ENCODE data around the gene DACH1.
A peak's percentile ranks its signal among the peaks of the same experiment; 100 is the strongest.

Gene DACH1

GRCh38 chr13:71540098-71540497, 326.9 kb downstream of the DACH1 start:
- no peak for DNase-seq

DNA sequence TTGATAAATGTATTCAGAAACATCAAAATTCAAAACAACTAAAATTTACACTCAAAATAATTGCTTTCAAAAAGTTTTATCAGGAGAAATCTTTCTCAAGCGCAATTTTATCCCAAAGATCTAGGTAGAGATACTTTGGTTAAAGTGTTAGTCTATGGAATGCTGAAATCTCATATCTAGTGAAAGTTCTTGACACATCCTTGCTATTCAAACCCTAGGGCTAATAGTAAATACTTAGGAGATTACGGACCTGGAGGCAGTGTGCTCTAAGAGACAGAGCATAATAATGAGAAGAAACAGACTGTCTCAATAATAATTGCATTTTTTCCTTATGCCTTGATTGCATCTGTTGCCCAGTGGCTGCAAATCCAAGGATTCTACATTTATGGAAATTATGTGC, 330.8 kb downstream of the DACH1 start:
- DNase-seq: no peak

DNA sequence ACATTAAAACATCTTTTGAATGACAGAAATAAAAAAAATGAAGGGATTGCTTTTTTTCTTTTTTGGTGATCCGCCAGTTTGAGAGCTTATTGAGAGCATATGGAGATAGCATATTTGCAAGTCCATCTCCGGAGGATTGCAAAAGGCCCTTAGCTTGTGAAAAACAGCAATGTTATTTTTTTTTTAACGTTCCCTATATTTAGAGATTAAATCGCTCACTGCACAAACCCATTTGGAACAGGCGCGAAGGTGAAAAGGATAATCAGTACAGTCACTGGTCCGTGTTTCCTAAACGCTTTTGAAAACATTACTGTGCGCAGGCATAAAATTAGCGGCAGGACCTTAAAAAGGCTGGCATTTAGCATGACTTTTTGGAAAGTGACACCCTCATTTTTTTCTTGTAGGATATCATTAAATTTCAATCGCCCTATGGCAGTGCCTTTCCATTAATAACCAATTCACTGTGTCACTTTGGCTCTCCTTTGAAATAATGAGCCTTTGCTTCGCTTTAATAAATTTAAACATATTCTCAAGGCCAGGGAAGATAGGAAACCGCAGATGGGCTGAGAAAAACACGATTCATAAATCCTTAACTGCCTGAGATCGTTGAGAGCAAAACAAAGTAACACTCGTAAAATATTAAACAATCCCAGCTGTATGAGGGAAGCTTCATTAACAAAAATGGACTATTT, 342.2 kb downstream of the DACH1 start:
- DNase-seq: no peak

GRCh38 chr13:71524245-71524612, 342.8 kb downstream of the DACH1 start:
- no peak for DNase-seq

- DNase-seq: no peak
These were observed 344.0 kb downstream of the DACH1 start for GRCh38 chr13:71522941-71523526.

DNA sequence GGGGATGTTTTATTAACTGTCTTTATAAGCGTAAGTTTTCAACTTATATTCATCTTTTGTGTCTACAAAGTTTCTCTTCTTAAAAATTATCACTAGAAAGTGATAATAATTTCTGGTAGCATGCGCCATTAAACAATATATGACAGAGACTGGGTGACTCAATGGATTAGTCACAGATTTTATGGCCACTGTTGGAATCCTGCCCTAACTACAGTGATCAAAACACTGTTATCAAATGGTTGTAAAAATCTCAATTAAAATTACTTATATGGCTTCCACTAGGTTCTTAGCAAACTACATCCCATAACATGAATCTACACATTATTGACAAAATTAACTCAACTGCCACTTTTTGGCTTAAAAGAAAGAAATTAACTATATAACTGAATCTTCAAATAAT, 350.0 kb downstream of the DACH1 start:
- DNase-seq: no peak

DNA sequence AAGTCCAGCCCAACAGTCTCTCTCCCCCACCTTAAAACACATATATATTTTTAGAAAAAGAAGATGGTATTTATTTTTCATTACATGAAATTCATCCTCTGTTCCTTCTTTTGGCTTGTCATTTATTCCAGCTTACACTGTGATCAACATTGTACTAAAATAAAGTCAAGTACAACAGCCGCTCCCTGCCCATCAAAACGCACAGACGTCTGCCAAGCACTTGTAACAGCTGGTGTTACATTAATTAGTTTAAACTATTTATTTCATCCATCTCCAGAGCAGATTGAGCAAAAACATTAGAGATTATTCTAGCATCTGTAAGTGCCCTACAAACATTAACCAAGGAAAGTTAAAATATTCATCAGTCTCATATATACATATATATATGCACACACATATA, 350.5 kb downstream of the DACH1 start:
- DNase-seq: no peak

DNA sequence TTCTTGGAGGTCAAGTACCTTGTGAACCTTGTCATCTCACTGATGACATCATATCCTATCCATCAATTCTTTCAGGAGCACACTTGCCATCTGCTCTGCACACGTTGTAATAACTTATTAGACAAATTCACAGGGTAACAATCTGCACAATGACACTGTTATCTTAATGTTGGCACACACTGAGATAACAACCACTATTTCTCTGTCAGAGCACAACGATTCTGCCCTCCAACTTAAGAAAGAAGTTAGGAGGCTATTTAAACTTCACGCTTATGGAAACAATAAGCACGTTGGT, 351.3 kb downstream of the DACH1 start:
- no peak for DNase-seq

- DNase-seq: no peak
These were observed 351.9 kb downstream of the DACH1 start for GRCh38 chr13:71514900-71515743.

DNA sequence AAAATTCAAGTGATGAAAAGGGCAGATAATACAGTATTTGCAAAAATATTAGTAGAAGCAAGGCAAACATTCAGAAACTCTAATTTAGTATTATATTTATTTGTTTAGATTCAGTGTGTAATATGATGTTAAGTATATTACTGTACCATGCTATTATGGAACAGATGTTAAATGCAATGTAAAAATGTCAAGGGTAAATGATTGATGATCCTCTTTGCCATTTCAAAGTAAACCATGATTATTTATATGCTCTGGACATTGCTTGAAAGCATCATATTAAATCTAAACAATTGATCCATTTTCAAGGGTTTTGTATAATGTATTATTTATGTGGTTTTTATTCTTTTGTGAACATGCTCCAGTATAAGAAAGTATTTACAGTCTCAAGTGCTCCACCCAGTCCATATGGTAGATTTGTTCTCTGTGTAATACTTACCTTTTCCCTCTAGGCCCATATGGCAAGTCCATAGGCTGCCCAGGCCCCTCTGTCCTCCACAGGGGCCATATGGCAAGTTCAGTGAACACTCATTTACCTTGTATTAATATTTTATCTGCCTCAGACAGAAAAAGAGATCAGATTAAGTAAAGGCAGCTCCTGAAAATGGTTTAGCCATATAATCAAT, 353.5 kb downstream of the DACH1 start:
- no peak for DNase-seq

DNA sequence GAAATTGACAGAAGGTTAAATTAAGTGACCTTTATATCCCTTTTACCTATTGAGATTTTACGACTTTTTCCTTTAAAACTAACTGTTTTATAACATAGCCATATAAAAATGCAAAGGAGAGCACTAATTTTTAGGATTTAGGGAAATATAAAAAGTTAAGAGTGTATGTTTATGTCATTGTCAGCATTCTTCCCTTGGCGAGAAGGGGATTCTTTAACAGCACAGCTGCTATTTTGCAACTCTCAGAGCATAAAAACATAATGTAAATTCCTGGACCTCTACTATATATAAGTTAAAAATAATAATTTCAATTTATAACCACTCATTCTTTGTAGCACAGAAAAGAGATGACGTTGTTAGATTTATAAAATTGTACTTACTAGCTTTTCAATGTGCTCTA, 363.2 kb downstream of the DACH1 start:
- no peak for DNase-seq

DNA sequence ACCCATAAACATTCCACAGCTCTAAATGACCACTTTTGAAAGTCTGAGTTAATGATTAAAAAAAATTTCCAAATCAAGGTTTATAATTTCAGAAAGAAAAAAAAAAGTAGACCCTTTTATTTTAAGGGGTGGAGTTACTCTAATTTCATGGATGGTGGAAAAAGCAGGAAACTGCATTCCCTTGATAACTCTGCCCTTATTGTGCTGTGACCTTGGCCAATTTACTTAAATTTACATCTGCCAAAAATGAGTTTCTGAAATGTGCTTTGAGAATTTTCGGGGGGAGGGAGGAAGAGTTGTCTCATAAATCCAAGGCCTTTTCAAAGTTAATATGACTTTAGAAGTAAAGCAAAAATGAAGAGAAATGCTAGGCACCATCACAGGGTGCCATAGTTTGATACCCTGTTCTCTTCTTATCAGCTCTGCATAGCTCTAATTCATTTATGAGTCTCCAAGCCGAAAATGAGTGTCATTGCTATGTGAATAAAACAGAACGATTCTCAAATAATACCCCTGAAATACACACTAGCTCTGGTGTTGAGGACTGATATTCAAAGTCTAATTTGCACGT, 367.0 kb downstream of the DACH1 start:
- DNase-seq: no peak

DNA sequence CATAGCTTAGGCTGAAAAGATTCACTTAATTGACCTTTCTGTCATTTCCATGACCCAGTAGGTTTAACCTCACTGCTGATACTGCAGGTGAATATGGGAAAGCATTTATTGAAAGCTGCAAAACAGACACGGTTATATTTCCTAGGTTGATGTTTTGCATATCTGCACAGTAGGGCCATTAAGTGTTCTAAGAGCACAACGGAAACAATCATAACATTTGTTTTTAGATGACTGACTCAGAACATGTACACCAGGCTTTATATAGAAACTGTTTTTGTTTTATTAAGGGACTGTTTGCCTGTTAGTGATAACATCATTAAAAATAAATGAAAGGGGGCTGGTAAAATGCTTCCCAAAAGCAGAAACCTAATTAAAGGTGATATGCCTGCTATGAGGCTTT, 367.8 kb downstream of the DACH1 start:
- DNase-seq: no peak

GRCh38 chr13:71493189-71493588, 373.8 kb downstream of the DACH1 start:
- DNase-seq: no peak

- no peak for DNase-seq
These were observed 374.6 kb downstream of the DACH1 start for GRCh38 chr13:71492346-71492871.

GRCh38 chr13:71491010-71491409, 376.0 kb downstream of the DACH1 start:
- DNase-seq: no peak

GRCh38 chr13:71489041-71489440, 378.0 kb downstream of the DACH1 start:
- no peak for DNase-seq

- no peak for DNase-seq
These were observed 378.8 kb downstream of the DACH1 start for GRCh38 chr13:71488201-71488600.

DNA sequence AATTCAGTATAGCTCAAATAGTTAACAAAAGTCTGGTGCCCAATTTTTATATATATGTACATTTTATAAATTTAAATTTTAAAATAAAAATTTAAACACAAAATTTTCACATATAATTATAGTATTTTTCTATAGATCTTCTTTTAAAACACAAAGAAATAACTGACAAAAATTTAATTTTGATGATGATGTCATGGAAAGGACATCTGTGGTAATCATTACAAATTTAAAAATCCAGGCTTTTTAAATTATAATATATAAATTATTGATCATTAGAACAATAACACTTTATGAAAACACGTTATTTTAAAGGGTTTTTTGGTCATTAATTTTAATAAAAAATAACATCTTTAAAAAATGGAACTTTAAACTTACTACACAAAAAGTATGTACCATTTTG, 381.1 kb downstream of the DACH1 start:
- no peak for DNase-seq

GRCh38 chr13:71483733-71484132, 383.3 kb downstream of the DACH1 start:
- no peak for DNase-seq

DNA sequence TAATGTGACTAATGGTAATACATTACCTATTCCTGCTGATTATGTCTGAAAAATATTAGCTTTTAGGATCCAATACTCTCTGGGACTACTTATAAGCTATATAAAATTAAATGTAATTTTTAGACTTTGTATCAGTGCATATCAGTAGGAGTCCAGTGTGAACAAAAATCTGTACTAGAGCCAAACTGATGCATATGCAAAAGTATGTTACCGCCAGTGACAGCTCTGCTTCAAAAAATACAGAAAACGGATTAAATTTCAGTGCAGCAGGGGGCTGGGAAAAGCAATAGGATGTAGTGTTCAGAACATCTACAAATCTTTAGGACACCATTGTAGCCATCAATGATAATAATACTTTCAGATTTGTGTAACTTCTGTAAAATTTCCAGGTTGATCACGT, 385.5 kb downstream of the DACH1 start:
- DNase-seq: no peak

DNA sequence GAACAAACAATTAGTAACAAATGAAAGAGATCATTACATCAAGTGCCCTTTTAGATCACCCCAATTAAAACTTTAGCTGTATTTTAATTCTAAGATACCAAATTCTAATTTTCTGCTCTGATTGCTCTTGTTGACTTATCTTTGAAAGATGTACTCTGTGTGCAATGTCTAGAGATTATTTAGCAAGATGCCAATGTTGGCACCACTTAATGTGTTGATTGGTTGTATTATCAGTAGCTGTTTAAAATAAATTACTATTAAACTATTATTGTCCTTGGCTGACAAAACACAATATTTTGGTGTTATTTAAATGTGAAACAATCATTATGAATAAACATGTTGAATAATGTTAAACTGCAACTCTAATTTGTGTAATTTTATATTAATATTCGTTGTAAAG, 386.0 kb downstream of the DACH1 start:
- DNase-seq: no peak

DNA sequence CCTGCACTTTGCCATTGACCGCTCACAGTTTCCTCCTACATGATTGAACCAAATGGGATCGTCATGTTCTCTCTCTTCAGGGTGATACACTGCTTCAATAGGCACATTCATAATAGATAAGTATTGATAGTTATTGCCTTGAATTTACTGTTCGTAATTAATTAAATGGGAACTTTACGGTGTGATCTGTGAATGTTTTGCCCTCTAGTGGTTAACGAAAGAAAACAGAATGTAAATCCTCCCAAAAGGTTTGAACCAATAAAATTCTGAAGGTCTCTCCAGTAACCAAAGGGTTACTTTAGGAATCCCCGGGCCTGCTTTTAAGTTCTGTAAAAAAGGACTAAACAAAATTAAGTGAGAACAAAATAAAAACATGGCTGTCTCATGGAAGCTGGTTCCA, 389.3 kb downstream of the DACH1 start:
- peak in 1 of 2 experiments; percentile 15 for DNase-seq
